Measurements from ENCODE around the gene GAST. TPM values are rescaled to one million over a fixed set of nuclear protein-coding genes. Genes with fewer than 3 reads are reported as not detected.

The GAST gene
- total and polyA plus RNA-seq, 2 of the 4 experiments (the other 2 are of a cell fraction) = not detected

- no peak for ATAC-seq (ENCODE audit: low read depth)
- in situ Hi-C loops (cut with MboI; ENCODE audit: low sequenced_read_pairs) (no loop called here), dilution Hi-C loops (cut with HindIII; ENCODE audit: low sequenced_read_pairs, unreplicated experiment) (no loop called here)
Measured at GRCh38 chr17:41702712-41703111, 9.4 kb upstream of the GAST start.

More at GRCh38 chr17:41702712-41703111, 9.4 kb upstream of the GAST start:
- Histone ChIP-seq H3K4me2 (ENCODE audit: low read depth, low read length) (no peak overlapping the region), H4K91ac (ENCODE audit: insufficient read depth, low read depth, low read length) (no peak overlapping the region), H4K8ac (ENCODE audit: low read depth in 2 of 2, low read length in 2 of 2) (no peak overlapping the region), H3K14ac (replicated peaks; ENCODE audit: low read depth, low read length) (no peak overlapping the region), H2BK120ac (ENCODE audit: low read depth, low read length) (no peak overlapping the region), H3K4me1 (ENCODE audit: control insufficient read depth, insufficient read depth, low read length) (peaks cover 4% of the 10 kb centered on the region; the same call in 1 of the 2 replicates), H3K9ac (ENCODE audit: low read depth, low read length) (no peak overlapping the region), H4K20me1 (ENCODE audit: insufficient read depth, low read length) (no peaks in the 10 kb centered on the region), H3K9me3 (ENCODE audit: control insufficient read depth, insufficient read depth, low read length) (no peaks in the 10 kb centered on the region), H2AK9ac (replicated peaks; ENCODE audit: low read depth, low read length, poor library complexity) (no peak overlapping the region), H3K36me3 (ENCODE audit: control insufficient read depth, insufficient read depth, low read length) (no peaks in the 10 kb centered on the region), H3K23ac (ENCODE audit: low read depth, low read length) (no peak overlapping the region), H2AK5ac (ENCODE audit: low read depth, low read length) (no peak overlapping the region), H2BK20ac (ENCODE audit: low read depth, low read length) (no peak overlapping the region), H3K4ac (ENCODE audit: low read depth, low read length) (no peak overlapping the region), H3K79me1 (ENCODE audit: low read depth in 1 of 2, low read length in 2 of 2) (no peaks in the 10 kb centered on the region), H3K27ac (ENCODE audit: insufficient read depth, low read length) (no peak overlapping the region), H2AFZ (replicated peaks; ENCODE audit: low read length, poor library complexity) (no peak overlapping the region), H3K4me3 (ENCODE audit: insufficient read depth, low read depth, low read length) (no peak overlapping the region), H3K56ac (ENCODE audit: extremely low read depth, insufficient read depth, low read length) (no peak overlapping the region), H3K9me1 (ENCODE audit: insufficient read depth, low read length) (peaks cover 5% of the 10 kb centered on the region; the same call in 1 of the 2 replicates), H3K18ac (ENCODE audit: low read depth, low read length) (no peak overlapping the region), H3K27me3 (ENCODE audit: control insufficient read depth, insufficient read depth, low read length) (no peaks in the 10 kb centered on the region), H2BK15ac (ENCODE audit: low read depth, low read length) (no peak overlapping the region), H2BK5ac (ENCODE audit: low read depth, low read length, poor library complexity, severe bottlenecking) (no peak overlapping the region), H4K5ac (ENCODE audit: low read depth, low read length) (no peak overlapping the region)
- no TSS peak for BruUV-seq (replicated peaks)
- DNase-seq = no peak
- intact Hi-C loops (cut with micrococcal nuclease) = no loop called here
- CTCF ChIA-PET = no interaction called here
- POLR2A ChIA-PET (ENCODE audit: unreplicated experiment) = no interaction called here
- 93% methylated on average over 6 of the region's 8 CpGs; no CpG with 5 or more reads in 1 of the 2 experiments for WGBS, 2 experiments (ENCODE audit: extremely low coverage in 2 of 2, insufficient read length in 1 of 2)
- TF ChIP-seq CEBPB (IDR thresholded peaks at IDR 0.05; ENCODE audit: low read depth, low read length) (no peak), RAD21 (IDR thresholded peaks at IDR 0.05; ENCODE audit: low read length) (no peak), FOS (IDR thresholded peaks at IDR 0.05; ENCODE audit: low read depth, low read length) (no peak), RCOR1 (IDR thresholded peaks at IDR 0.05; ENCODE audit: insufficient replicate concordance, low read length) (no peak), USF2 (IDR thresholded peaks at IDR 0.05; ENCODE audit: low read depth, low read length) (no peak), MAZ (IDR thresholded peaks at IDR 0.05; ENCODE audit: borderline replicate concordance, low read depth, low read length) (no peak), CTCF (conservative IDR thresholded peaks at IDR 0.05; ENCODE audit: low read depth, low read length) (no peak), RFX5 (IDR thresholded peaks at IDR 0.05; ENCODE audit: low read depth, low read length) (no peak), SMC3 (IDR thresholded peaks at IDR 0.05; ENCODE audit: low read depth, low read length) (no peak)
